GM18526 (cell line): ENCODE data around the gene MED13.

Source experiments
- POLR2A ChIP-seq: IDR thresholded peaks from 3 replicates; pipeline ENCODE4 v1.6.1; 2011; ENCODE audit not compliant: insufficient read length; ENCODE audit errors: extremely low read depth

Gene MED13

DNA sequence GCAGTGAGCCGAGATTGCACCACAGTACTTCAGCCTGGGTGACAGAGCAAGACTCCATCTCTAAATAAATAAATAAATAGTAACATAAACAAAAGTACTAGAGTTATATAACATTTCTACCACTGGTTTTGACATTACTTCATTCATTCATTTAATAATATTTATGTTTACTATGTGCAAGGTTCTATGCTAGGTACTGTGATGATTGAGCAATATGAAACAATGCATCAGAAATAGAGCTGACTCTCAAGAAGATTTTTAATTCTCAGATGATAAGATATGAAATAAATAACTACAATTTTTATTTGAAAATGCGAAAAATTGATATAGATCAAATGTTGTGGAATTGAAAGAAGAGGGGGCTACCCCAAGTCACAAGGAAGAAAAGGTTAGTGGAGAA is 8.9 kb upstream of the MED13 start:
- TF ChIP-seq POLR2A: no peak

- no peak for TF ChIP-seq POLR2A
Measured at GRCh38 chr17:62070900-62071299, 5.8 kb upstream of the MED13 start.

- TF ChIP-seq POLR2A: no peak
Measured at GRCh38 chr17:62067165-62068145, 2.4 kb upstream of the MED13 start.

DNA sequence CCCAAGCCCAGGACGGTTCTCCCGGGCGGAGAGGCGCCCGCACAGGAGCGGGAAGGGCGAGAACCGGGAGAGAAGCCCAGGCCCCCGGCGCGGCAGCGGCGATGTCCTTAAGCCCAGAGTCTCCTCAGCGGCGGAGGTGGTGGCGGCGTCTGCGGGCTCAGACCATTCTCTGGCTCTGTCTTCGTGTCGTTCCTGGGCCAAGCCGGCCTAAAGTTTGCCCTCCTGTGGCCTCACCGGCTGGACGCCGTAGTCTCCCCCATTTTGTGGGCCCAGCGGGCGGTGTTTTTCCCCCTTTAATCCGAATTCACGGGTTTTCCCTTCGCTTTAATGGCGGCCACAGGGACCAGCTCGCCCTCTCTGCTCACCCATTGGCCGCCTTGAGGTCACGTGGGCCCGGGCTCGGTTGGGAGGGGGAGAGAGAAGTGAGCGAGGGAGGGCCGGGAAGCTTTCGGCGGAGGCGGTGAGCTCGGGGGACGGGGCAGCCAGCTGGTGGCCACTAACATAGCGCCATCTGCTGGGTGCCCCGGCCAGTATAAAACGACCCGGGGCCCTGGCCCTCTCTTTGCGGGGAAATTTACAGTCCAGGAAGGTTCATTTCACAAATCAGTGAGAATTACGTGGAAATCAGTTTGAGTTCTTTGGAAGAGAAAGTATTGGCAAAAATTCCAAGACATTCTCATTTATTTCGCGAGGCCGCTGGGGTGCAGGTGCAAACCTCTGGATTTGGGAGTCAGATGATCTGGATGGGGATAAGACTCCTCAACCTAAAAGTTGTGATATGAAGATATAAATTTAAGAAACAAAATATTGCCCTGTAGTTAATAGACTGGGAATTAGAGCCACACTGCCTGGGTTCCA is 762 bp upstream of the MED13 start:
- TF ChIP-seq POLR2A: peak; percentile 71

DNA sequence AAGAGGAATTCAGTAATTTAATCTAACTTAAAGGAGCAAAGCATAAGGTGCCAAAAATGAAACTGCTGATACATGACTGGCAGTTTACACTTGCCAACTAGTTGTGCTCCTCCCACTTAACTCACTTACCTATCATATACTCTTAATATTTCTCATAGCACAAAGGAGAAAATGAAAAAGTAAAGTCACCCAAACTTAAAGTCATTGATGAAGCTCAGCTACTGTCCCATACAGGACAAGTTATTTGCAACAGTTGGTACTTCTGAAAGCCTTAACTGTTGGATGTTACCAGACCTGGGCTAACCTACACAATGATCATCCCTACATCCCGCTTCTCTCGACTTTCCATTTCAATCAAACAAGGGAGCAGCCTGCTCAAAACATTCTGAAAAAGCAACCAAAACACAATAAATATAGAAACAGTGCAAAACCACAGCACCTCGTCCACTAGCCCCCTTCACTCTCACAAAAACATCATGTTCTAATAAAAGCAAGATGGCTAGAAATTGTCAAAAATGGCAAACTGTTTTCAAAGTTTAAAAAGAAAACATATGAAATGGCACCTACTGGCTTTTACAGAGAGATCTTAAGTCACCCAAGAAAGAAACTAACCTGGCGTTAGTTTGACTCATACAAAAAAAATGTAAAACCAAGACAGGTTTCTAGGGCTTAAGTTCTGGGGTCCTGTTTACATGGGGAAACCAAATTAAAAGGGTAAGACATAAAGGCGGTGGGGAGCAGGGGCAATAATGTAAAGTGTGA is 868 bp downstream of the MED13 start:
- no peak for TF ChIP-seq POLR2A

DNA sequence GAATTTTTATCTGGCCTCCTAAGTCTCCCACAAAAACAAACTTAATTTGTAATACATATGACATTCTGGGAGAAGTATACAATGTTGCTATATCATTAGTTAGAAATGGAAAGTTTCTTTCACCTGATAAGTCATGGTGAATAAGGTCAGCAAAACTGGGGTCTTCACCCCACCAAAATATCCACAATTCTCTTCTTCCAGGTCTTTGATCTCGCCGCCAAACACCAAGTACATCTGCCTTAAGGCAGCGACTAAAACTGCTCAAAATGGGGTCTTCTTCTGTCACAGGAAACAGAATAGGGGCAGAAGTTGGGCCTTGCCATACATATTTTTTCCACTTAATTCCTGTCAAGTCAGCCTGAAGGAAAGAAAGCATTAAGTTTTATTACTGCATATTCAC is 2.1 kb downstream of the MED13 start:
- TF ChIP-seq POLR2A: no peak

- no peak for TF ChIP-seq POLR2A
Measured at GRCh38 chr17:62062302-62062701, 2.8 kb downstream of the MED13 start.

DNA sequence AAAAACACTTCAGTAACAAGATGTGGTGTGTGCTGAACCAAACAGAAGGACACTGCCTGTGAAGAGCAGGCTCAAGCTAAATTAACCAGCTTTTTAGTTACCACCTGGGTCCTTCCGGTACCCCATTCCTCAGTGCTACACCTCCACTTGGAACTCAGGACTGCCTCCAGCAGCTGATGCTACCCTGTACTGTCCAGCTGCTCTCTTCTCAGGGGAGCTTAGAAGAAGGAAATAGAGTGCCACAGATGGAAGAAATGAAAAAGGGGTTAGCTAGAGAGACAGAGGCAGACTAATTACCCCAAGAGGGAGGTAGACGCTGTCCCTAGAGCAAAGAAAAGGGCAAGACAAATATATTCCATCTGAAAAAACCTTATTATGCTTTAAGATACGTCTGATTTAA is 5.7 kb downstream of the MED13 start:
- TF ChIP-seq POLR2A: no peak

- no peak for TF ChIP-seq POLR2A
Measured at GRCh38 chr17:62058611-62059010, 6.5 kb downstream of the MED13 start.

GRCh38 chr17:62057696-62058095 is 7.4 kb downstream of the MED13 start:
- TF ChIP-seq POLR2A: no peak

- no peak for TF ChIP-seq POLR2A
Measured at GRCh38 chr17:62052765-62053338, 12.2 kb downstream of the MED13 start.

DNA sequence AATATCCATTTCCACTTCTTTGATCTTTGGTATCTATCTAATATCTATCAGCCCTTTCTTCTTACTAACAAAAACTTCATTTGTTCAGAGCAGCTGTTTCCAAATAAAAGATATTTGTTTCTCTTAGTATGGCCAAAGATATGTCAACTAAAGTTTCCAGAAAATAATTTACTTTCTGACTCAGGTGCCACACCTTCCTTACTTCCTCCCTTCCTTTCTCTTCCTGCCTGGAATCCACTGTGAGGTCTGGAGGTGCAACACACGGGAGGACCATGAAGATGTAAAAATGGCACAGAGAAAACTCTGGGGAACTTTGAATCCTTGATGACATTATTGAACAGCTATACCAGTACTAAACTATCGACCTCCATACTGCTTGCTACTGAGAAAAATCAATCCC is 14.0 kb downstream of the MED13 start:
- no peak for TF ChIP-seq POLR2A

DNA sequence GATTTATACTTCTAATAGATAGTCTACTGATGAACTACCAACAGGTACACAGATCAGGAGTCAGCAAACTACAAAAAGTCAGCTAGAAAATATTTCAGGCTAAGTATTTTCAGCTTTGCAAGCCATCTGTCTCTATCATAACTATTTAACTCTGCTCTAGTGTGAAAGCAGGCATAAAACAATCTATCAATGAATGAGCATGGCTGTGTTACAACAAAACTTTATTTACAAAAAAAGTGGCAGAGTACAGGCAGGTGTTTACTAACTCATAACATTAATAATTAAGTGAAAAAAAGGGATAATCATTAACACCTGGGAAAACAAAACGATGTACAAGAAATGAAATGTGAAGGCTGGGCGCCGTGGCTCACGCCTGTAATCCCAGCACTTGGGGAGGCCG is 15.8 kb downstream of the MED13 start:
- TF ChIP-seq POLR2A: no peak

- TF ChIP-seq POLR2A: no peak
Measured at GRCh38 chr17:62048262-62048661, 16.8 kb downstream of the MED13 start.

DNA sequence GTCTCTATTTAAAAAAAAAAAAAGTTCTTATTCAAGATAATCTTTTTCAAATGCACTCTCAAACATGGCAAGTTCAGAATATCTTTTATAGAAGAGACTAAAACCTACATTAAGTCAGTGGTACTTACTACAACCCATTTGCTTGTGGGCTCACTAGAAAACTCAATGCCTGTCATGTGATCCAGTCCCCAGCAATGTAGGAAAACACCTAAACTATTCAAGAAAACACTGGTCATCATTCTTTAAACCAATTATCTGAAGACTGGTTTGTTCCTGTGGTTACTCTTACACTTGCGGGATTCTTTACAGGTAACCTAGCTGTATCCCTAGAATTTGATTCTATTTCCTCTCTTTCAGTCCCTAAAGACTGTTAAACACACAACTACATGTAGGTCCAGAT is 19.6 kb downstream of the MED13 start:
- no peak for TF ChIP-seq POLR2A
